SW 1271 (cell line): ENCODE data around the gene CTNND2.
A peak's percentile ranks its signal among the peaks of the same experiment; 100 is the strongest.
"Not testable (repeated sequence)": the region's sequence is repeated elsewhere in the genome, so short reads cannot be mapped to it uniquely, and the experiment has no call there.

Experiments
- DNase-seq, 2 experiments: peaks; one replicate each; lab custom pipeline; 2025; lab: John Stamatoyannopoulos, UW

Gene CTNND2

GRCh38 chr5:11027660-11028059, 876.6 kb downstream of the CTNND2 start:
- DNase-seq, result no peak

GRCh38 chr5:11026543-11026942, 877.7 kb downstream of the CTNND2 start:
- DNase-seq, result no peak

- DNase-seq, result no peak
Measured at GRCh38 chr5:11023945-11024344, 880.3 kb downstream of the CTNND2 start.

GRCh38 chr5:11013793-11014192, 890.5 kb downstream of the CTNND2 start:
- DNase-seq, result no peak

- DNase-seq, result no peak
Measured at GRCh38 chr5:11012295-11012694, 892.0 kb downstream of the CTNND2 start.

GRCh38 chr5:11010429-11011210, 893.6 kb downstream of the CTNND2 start:
- no peak for DNase-seq

- no peak for DNase-seq
Measured at GRCh38 chr5:11009576-11009975, 894.7 kb downstream of the CTNND2 start.

- DNase-seq, result no peak
Measured at GRCh38 chr5:11007269-11007870, 896.9 kb downstream of the CTNND2 start.

- DNase-seq, result not testable (repeated sequence)
Measured at GRCh38 chr5:11004523-11004922, 899.7 kb downstream of the CTNND2 start.

GRCh38 chr5:11000515-11001353, 903.5 kb downstream of the CTNND2 start:
- DNase-seq, result no peak

GRCh38 chr5:10999714-11000113, 904.5 kb downstream of the CTNND2 start:
- DNase-seq, result no peak

GRCh38 chr5:10995891-10996290, 908.4 kb downstream of the CTNND2 start:
- no peak for DNase-seq

- no peak for DNase-seq
Measured at GRCh38 chr5:10994091-10994986, 909.9 kb downstream of the CTNND2 start.

- no peak for DNase-seq
Measured at GRCh38 chr5:10990634-10991033, 913.6 kb downstream of the CTNND2 start.

GRCh38 chr5:10989577-10990263, 914.5 kb downstream of the CTNND2 start:
- DNase-seq, result no peak

GRCh38 chr5:10988622-10989021, 915.6 kb downstream of the CTNND2 start:
- no peak for DNase-seq

- peak in 1 of 2 experiments; percentile 52 for DNase-seq
Measured at GRCh38 chr5:10987925-10988504, 916.2 kb downstream of the CTNND2 start.

GRCh38 chr5:10987276-10987924, 916.8 kb downstream of the CTNND2 start:
- DNase-seq, result no peak

- DNase-seq, result no peak
Measured at GRCh38 chr5:10985721-10986110, 918.5 kb downstream of the CTNND2 start.

- DNase-seq, result no peak
Measured at GRCh38 chr5:10985091-10985720, 919.0 kb downstream of the CTNND2 start.
